Adipose tissue (tissue), 3 donors: ENCODE measurements around the gene COL25A1. TPM values are rescaled to one million over a fixed set of nuclear protein-coding genes. Genes with fewer than 3 reads are reported as not detected.
"Not testable (repeated sequence)": the region's sequence is repeated elsewhere in the genome, so short reads cannot be mapped to it uniquely, and the experiment has no call there.

Experiments used
- H3K27ac ChIP-seq: one replicate; pipeline ENCODE4 v1.5.1; 2013; ENCODE audit warnings: low read depth, low read length
- WGBS, 3 donors: extraction: QIAGEN DNeasy Blood & Tissue Kit; methylation state at CpG; one replicate each; pipeline ENCODE4 v1.1.7; 2013; 5-methylcytosine and 5-hydroxymethylcytosine counted together
- polyA plus RNA-seq, 3 donors: library from polyadenylated mRNA; stranded (reverse); fragments of 200-250 nt; gene quantifications; one replicate each; pipeline ENCODE4 v1.2.3, GENCODE V29; 2013
- donor health status: healthy with polysubstance abuse.
- donor health status: Bipolar disorder and iron deficiency.
- donor health status: healthy.

COL25A1 gene
- polyA plus RNA-seq, 3 donors = 0.32 to 2.1 (median 1.2) TPM

DNA sequence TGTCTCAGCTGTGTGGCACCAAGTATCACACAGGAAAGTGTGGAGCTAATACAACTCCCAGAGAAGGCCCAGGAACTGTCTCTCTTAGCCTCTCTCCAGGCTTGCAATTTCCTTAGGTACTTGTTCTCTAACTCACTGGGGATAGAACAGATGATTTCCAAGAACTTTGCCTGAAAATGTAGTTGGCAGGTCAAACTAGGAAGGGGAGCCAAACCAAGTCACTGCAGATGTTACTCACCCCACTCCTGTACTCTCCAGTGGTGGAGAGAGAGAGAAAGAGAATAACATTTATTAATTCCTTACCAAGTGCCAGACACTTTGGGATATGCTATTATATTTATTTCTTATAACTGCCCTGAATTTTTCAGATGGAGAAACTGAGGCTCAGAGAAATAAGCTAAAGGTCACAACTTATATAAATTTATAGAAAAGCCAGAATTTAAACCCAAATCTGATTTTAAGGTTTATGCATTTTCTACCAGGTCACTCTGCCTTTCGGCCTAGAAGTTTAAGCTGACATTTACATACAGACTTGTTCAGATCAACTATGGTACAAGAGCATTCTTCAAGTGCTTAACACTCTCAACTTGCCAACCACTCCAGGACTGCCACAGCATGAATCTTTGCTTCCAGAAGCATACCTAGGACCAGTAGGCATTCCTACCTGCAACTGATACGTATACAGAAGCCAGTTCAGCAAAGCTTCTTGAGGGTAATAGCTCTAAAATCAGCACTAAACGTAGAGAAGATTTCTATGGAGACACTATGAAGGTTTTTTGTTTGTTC is 291.0 kb downstream of the COL25A1 start:
- WGBS, 3 donors = 93 to 94% (median 94%) methylated on average over 3 of the region's 3 CpGs
- H3K27ac ChIP-seq = no peak overlapping the region

DNA sequence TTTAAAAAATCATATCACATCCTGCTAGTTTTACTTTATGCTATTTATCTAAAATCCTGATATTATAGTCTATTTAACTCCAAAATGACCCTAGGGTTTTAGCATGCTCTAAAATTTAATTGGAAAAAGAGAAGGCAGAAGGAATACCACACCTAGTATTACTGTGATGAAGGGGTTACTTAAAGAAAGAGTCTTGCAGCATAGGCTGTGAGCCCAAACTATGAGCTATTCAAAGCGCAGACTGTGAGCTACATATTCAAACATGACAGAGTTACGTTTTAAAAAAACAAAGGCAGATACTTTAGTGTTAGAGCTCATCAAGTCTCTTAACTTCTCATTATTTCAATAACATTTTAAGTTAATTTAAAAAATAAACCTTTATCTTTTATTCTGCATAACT is 291.9 kb downstream of the COL25A1 start:
- WGBS, 3 donors = 41 to 50% (median 47%) methylated on average over 2 of the region's 2 CpGs
- no peak overlapping the region for H3K27ac ChIP-seq

GRCh38 chr4:109009909-109010308 is 292.5 kb downstream of the COL25A1 start:
- 19 to 45% (median 30%) methylated on average over 1 of the region's 1 CpG for WGBS, 3 donors
- no peak overlapping the region for H3K27ac ChIP-seq

- 75 to 85% (median 83%) methylated on average over 2 of the region's 2 CpGs for WGBS, 3 donors
- H3K27ac ChIP-seq = no peak overlapping the region
Measured at GRCh38 chr4:109007976-109008375, 294.5 kb downstream of the COL25A1 start.

DNA sequence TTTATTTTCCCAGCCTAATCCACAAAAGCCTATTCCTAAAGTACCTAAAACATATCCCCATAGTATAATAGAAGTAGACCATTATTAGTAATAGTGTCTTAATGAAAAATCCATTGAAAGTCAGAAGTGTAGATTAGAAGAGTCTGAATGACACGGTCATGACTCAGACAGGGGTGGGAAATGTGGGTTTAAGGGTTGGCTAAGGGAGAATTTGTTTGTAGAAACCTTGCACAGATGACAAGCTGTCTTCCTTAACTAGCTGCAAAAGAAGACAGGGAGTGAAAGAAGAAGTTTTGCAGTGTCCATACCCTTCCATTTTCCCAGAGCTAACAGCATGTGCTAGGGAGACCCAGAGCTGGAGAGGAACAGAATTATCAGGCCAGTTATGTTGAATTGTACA is 296.9 kb downstream of the COL25A1 start:
- 81 to 88% (median 84%) methylated on average over 1 of the region's 1 CpG for WGBS, 3 donors
- no peak overlapping the region for H3K27ac ChIP-seq

GRCh38 chr4:109004418-109004817 is 298.0 kb downstream of the COL25A1 start:
- no peak overlapping the region for H3K27ac ChIP-seq
- WGBS, 3 donors = 81 to 90% (median 82%) methylated on average over 4 of the region's 4 CpGs

DNA sequence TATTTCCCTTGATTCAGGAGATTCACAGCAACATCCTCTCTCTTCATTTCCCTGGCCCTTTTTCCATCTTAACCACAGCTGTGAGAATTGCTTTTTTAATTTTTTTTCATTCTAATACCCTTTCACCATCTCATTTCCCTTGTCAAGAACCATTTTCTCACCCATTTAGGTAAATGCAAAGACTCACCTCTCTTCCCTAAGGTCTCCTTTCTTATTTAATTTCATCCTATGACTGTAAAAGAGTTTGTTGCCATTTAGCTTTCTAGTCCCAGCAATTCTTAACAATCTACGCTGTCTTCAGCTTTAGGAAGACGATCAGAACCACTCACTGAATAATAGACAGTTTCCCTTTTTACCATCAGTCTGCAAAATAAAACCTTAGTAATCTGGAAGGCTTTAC is 298.5 kb downstream of the COL25A1 start:
- H3K27ac ChIP-seq = no peak overlapping the region
- WGBS, 3 donors = 83 to 89% (median 89%) methylated on average over 2 of the region's 2 CpGs

GRCh38 chr4:108991551-108992328 is 310.7 kb downstream of the COL25A1 start:
- 74 to 95% (median 88%) methylated on average over 5 of the region's 5 CpGs for WGBS, 3 donors
- no peak overlapping the region for H3K27ac ChIP-seq

DNA sequence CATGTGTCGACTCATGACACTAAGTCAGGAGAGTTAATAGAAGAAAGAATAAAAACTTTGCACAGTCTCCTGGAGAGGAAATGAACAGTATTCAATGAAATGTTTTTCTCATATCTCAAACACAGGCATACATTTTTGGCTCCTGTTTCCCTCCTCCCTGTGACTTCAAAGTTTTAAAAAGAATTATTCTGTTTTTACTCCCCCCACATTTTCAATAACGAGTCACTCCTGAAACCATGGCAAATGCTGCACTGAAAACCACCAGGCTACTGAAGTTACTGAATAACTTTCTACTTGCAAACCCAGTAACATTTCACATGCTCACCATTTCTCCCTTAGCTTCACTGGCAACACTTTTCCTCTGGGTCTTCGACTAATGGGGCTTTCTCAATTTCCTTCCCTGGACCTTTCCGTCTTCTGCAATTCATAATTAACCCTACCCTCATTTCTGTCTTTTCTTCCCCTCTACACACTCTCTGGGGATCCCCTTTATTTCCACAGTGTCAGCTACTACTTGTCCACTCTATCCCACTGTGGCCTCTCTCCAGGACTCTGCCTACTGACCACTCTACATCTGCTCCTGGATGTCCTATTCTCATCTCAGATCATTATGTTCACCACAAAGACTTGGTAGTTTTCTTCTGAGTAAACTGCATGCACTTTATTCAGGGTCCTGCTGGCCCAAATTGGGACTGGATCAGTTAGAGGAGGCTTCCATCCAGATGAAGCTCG is 313.8 kb downstream of the COL25A1 start:
- H3K27ac ChIP-seq = no peak overlapping the region
- 50 to 58% (median 51%) methylated on average over 5 of the region's 5 CpGs for WGBS, 3 donors

GRCh38 chr4:108984495-108984894 is 318.0 kb downstream of the COL25A1 start:
- H3K27ac ChIP-seq = not testable (repeated sequence)
- WGBS, 3 donors = 97 to 99% (median 98%) methylated on average over 28 to 30 of the region's 30 CpGs

- WGBS, 3 donors = 81 to 91% (median 87%) methylated on average over 6 of the region's 6 CpGs
- no peak overlapping the region for H3K27ac ChIP-seq
Measured at GRCh38 chr4:108982402-108983185, 319.9 kb downstream of the COL25A1 start.

GRCh38 chr4:108980455-108981239 is 321.8 kb downstream of the COL25A1 start:
- WGBS, 3 donors = 84 to 90% (median 88%) methylated on average over 10 of the region's 10 CpGs
- no peak overlapping the region for H3K27ac ChIP-seq

DNA sequence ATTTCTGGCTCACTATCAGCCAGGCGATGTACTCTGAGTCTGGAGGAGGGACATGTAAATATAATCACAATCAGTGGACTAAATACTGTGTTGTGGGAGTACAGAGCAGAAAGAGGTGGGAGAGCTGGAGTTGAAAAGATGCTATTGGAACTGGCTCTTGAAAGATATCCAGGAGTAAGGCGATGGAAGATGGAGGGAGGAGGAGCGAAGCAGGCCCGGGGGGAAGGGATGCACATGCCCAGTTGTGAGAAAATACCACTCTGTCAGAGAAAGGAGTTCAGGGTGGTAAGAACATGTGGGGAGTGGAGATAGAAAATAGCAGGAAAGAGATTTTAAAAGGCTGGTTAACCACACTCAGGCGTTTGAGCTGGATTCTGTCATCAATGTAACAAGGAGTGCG is 322.7 kb downstream of the COL25A1 start:
- no peak overlapping the region for H3K27ac ChIP-seq
- 60 to 88% (median 65%) methylated on average over 6 of the region's 6 CpGs for WGBS, 3 donors

GRCh38 chr4:108978066-108978465 is 324.4 kb downstream of the COL25A1 start:
- no peak overlapping the region for H3K27ac ChIP-seq
- WGBS, 3 donors = 89 to 91% (median 90%) methylated on average over 9 of the region's 9 CpGs

DNA sequence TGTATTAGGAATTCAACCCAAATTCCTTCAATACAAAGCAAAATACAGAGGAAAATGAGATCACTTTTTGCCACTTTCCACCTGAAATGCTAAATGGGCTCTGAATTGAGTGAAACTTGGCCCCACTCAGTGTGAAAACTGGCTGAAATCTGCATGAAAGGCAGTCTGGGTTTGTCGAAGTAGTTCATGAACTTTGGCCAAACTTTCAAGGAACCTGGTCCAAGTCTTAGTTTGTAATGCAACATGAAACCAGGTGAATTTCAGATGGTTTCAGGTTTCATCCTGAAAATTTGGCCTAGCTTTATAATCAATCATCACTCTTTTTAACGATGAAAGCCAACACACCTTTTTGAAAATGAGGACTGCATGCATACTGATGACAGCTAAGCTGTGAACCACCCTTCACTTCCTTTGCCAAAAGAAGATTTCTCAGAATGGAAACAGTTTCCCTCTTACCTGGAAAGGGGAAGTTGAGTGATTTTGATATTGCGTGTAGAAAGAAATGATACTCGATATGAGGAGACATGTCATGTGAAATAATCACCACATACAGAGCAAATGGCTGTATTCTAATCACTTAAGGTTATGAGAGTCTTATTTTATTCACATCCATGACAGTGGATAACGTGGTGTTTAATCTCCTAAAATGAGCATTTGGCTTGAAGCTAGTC is 329.7 kb downstream of the COL25A1 start:
- no peak overlapping the region for H3K27ac ChIP-seq
- WGBS, 3 donors = 43 to 66% (median 59%) methylated on average over 5 of the region's 5 CpGs

DNA sequence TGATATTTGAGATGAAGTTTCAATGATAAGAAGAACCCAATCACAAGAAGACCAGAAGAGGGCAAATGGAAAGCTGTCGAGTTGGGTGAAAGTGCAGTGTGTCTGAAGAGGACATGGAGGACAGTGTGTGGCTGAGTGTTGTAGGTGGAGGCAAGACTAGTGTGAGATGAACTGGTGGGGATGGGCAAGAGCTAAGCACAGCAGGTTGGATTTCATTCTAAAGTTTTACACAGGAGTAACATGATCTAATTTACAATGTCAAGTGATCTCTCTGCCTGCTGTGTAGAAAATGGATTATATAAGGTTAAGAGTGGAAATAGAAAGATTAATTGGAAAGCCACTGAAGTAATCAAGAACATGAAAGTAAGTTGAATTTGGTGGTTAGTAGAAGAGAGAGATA is 331.0 kb downstream of the COL25A1 start:
- no peak overlapping the region for H3K27ac ChIP-seq
- 0% methylated on average over 1 of the region's 1 CpG for WGBS, 3 donors

- WGBS, 3 donors = 57 to 76% (median 73%) methylated on average over 3 of the region's 3 CpGs
- no peak overlapping the region for H3K27ac ChIP-seq
Measured at GRCh38 chr4:108965472-108966076, 336.9 kb downstream of the COL25A1 start.
